ENCODE measurements around the gene ZNF558. TPM values are rescaled to one million over a fixed set of nuclear protein-coding genes. Genes with fewer than 3 reads are reported as not detected.

ZNF558 gene
- total RNA-seq, 1 experiment from 2014 or later: 28.7 TPM

GRCh38 chr19:8850488-8850887 is 18.4 kb upstream of the ZNF558 start:
- Histone ChIP-seq H4K20me1 (ENCODE audit: insufficient read depth) (no peaks in the 10 kb centered on the region), H3K27me3 (ENCODE audit: insufficient read depth, low read depth) (no peaks in the 10 kb centered on the region), H3F3A (ENCODE audit: insufficient read depth, low read depth) (no peaks in the 10 kb centered on the region), H3K4me3 (no peak overlapping the region), H3K36me3 (ENCODE audit: low read depth) (no peaks in the 10 kb centered on the region), H3K4me1 (replicated peaks; ENCODE audit: insufficient read depth) (no peaks in the 10 kb centered on the region), H2AFZ (no peak overlapping the region), H3K9me2 (ENCODE audit: insufficient read depth) (no peaks in the 10 kb centered on the region), H3K79me2 (ENCODE audit: low read depth) (no peaks in the 10 kb centered on the region), H3K27ac (no peak overlapping the region), H3K9me3 (ENCODE audit: insufficient read depth, low read depth) (0 out of 2 replicates have a peak, but pooled peaks cover 2% of the 10 kb centered on the region), H3K4me2 (no peak overlapping the region)
- intact Hi-C loops (cut with micrococcal nuclease; ENCODE audit: unreplicated experiment): no loop called here
- no peak for DNase-seq
- no peak for TF ChIP-seq EZH2 (IDR thresholded peaks at IDR 0.05; ENCODE audit: low read depth)
- no TSS peak for BruUV-seq (replicated peaks)
- ChIA-PET POLR2A (ENCODE audit: unreplicated experiment) (no interaction called here), CTCF (no interaction called here)

GRCh38 chr19:8849232-8849631 is 17.1 kb upstream of the ZNF558 start:
- Histone ChIP-seq H3K79me2 (ENCODE audit: low read depth) (no peaks in the 10 kb centered on the region), H3K9me2 (ENCODE audit: insufficient read depth) (no peaks in the 10 kb centered on the region), H3K4me2 (no peak overlapping the region), H4K20me1 (ENCODE audit: insufficient read depth) (no peaks in the 10 kb centered on the region), H3K4me3 (no peak overlapping the region), H3K9me3 (ENCODE audit: insufficient read depth, low read depth) (0 out of 2 replicates have a peak, but pooled peaks cover 2% of the 10 kb centered on the region), H3K4me1 (replicated peaks; ENCODE audit: insufficient read depth) (no peaks in the 10 kb centered on the region), H2AFZ (no peak overlapping the region), H3K27ac (no peak overlapping the region), H3K36me3 (ENCODE audit: low read depth) (no peaks in the 10 kb centered on the region), H3F3A (ENCODE audit: insufficient read depth, low read depth) (no peaks in the 10 kb centered on the region), H3K27me3 (ENCODE audit: insufficient read depth, low read depth) (no peaks in the 10 kb centered on the region)
- TF ChIP-seq EZH2 (IDR thresholded peaks at IDR 0.05; ENCODE audit: low read depth) (no peak), CTCF (conservative IDR thresholded peaks at IDR 0.05) (no peak)
- intact Hi-C loops (cut with micrococcal nuclease; ENCODE audit: unreplicated experiment): no loop called here
- CTCF ChIA-PET: no interaction called here
- POLR2A ChIA-PET (ENCODE audit: unreplicated experiment): no interaction called here
- no peak for DNase-seq
- no TSS peak for BruUV-seq (replicated peaks)

- CTCF ChIA-PET: no interaction called here
- intact Hi-C loops (cut with micrococcal nuclease; ENCODE audit: unreplicated experiment): no loop called here
- POLR2A ChIA-PET (ENCODE audit: unreplicated experiment): no interaction called here
- H3K4me1 ChIP-seq (replicated peaks; ENCODE audit: insufficient read depth): no peaks in the 10 kb centered on the region
- H3K27me3 ChIP-seq (ENCODE audit: insufficient read depth, low read depth): no peaks in the 10 kb centered on the region
- BruUV-seq (replicated peaks): TSS peak; percentile 23
- no peak for TF ChIP-seq CTCF (conservative IDR thresholded peaks at IDR 0.05)
- TF ChIP-seq EZH2 (IDR thresholded peaks at IDR 0.05; ENCODE audit: low read depth): no peak
- 0 out of 2 replicates have a peak, but pooled peaks cover 2% of the 10 kb centered on the region for H3K9me3 ChIP-seq (ENCODE audit: insufficient read depth, low read depth)
- H2AFZ ChIP-seq: no peak overlapping the region
- no peaks in the 10 kb centered on the region for H3F3A ChIP-seq (ENCODE audit: insufficient read depth, low read depth)
- no peaks in the 10 kb centered on the region for H3K9me2 ChIP-seq (ENCODE audit: insufficient read depth)
- H4K20me1 ChIP-seq (ENCODE audit: insufficient read depth): no peaks in the 10 kb centered on the region
- no peak overlapping the region for H3K4me2 ChIP-seq
- no peak for DNase-seq
- H3K79me2 ChIP-seq (ENCODE audit: low read depth): no peaks in the 10 kb centered on the region
- H3K4me3 ChIP-seq: no peak overlapping the region
- H3K36me3 ChIP-seq (ENCODE audit: low read depth): no peaks in the 10 kb centered on the region
- no peak overlapping the region for H3K27ac ChIP-seq
Observed at GRCh38 chr19:8846819-8847218, 14.7 kb upstream of the ZNF558 start.

GRCh38 chr19:8840708-8841107 is 8.6 kb upstream of the ZNF558 start:
- Histone ChIP-seq H4K20me1 (ENCODE audit: insufficient read depth) (no peaks in the 10 kb centered on the region), H3K36me3 (ENCODE audit: low read depth) (no peaks in the 10 kb centered on the region), H3K4me3 (no peak overlapping the region), H3K4me2 (no peak overlapping the region), H3K79me2 (ENCODE audit: low read depth) (no peaks in the 10 kb centered on the region), H3F3A (ENCODE audit: insufficient read depth, low read depth) (no peaks in the 10 kb centered on the region), H3K27me3 (ENCODE audit: insufficient read depth, low read depth) (no peaks in the 10 kb centered on the region), H3K9me3 (ENCODE audit: insufficient read depth, low read depth) (no peaks in the 10 kb centered on the region), H3K4me1 (replicated peaks; ENCODE audit: insufficient read depth) (no peaks in the 10 kb centered on the region), H3K9me2 (ENCODE audit: insufficient read depth) (no peaks in the 10 kb centered on the region), H2AFZ (no peak overlapping the region), H3K27ac (no peak overlapping the region)
- TF ChIP-seq EZH2 (IDR thresholded peaks at IDR 0.05; ENCODE audit: low read depth) (no peak), CTCF (conservative IDR thresholded peaks at IDR 0.05) (no peak)
- ChIA-PET CTCF (no interaction called here), POLR2A (ENCODE audit: unreplicated experiment) (no interaction called here)
- DNase-seq: no peak
- intact Hi-C loops (cut with micrococcal nuclease; ENCODE audit: unreplicated experiment): no loop called here
- no TSS peak for BruUV-seq (replicated peaks)

All from PC-9 (cell line).